IMR-90 (cell line): ENCODE measurements around the gene CDRT4.

Experiments
- BHLHE40 ChIP-seq: fragments of 150-350 bp; IDR thresholded peaks from 2 replicates; pipeline ENCODE4 v1.6.1; 2016; ENCODE audit warnings: mild to moderate bottlenecking, low read depth, low read length
- CEBPB ChIP-seq: IDR thresholded peaks from 2 replicates; pipeline ENCODE4 v1.6.1; 2012; ENCODE audit warnings: low read depth, low read length, improper control_type of control experiment
- CHD1 ChIP-seq: IDR thresholded peaks from 2 replicates; pipeline ENCODE4 v1.6.1; 2012; ENCODE audit warnings: low read depth, low read length, improper control_type of control experiment
- CTCF ChIP-seq: conservative IDR thresholded peaks from 2 replicates; pipeline ENCODE4 v1.5.1; 2012; ENCODE audit warnings: mild to moderate bottlenecking, low read depth, low read length, improper control_type of control experiment
- FOS ChIP-seq: fragments of 150-350 bp; IDR thresholded peaks from 2 replicates; pipeline ENCODE4 v1.6.1; 2016; ENCODE audit warnings: low read depth, low read length
- MAFK ChIP-seq: IDR thresholded peaks from 2 replicates; pipeline ENCODE4 v1.6.1; 2012; ENCODE audit warnings: low read depth, low read length, improper control_type of control experiment
- MAZ ChIP-seq: IDR thresholded peaks from 2 replicates; pipeline ENCODE4 v1.6.1; 2012; ENCODE audit warnings: low read depth, mild to moderate bottlenecking, low read length, improper control_type of control experiment, moderate library complexity, borderline replicate concordance
- MXI1 ChIP-seq: IDR thresholded peaks from 2 replicates; pipeline ENCODE4 v1.6.1; 2012; ENCODE audit warnings: low read depth, mild to moderate bottlenecking, low read length, moderate library complexity, borderline replicate concordance
- POLR2A ChIP-seq: IDR thresholded peaks from 2 replicates; pipeline ENCODE4 v1.6.1; 2012; ENCODE audit warnings: mild to moderate bottlenecking, low read depth, low read length
- RAD21 ChIP-seq: IDR thresholded peaks from 2 replicates; pipeline ENCODE4 v1.6.1; 2012; ENCODE audit warnings: low read length, improper control_type of control experiment
- RFX5 ChIP-seq: IDR thresholded peaks from 2 replicates; pipeline ENCODE4 v1.8.0; 2012; ENCODE audit warnings: low read depth, mild to moderate bottlenecking, low read length, moderate library complexity
- TF ChIP-seq, protein P1 (sequence below): fragments of 150-350 bp; IDR thresholded peaks from 2 replicates; pipeline ENCODE4 v1.6.1; 2016; ENCODE audit warnings: low read depth, mild to moderate bottlenecking, low read length, moderate library complexity, borderline replicate concordance
- TF ChIP-seq, protein P2 (sequence below): fragments of 150-350 bp; IDR thresholded peaks from 2 replicates; pipeline ENCODE4 v1.6.1; 2017; ENCODE audit warnings: mild to moderate bottlenecking, antibody characterized with exemption, low read length, low read depth

GRCh38 chr17:15411384-15412198 lies 55.8 kb downstream of the CDRT4 start:
- TF ChIP-seq CTCF (no peak), CEBPB (no peak), CHD1 (no peak), FOS (no peak), MAZ (no peak), MXI1 (no peak), RAD21 (no peak), POLR2A (no peak), RFX5 (no peak), BHLHE40 (no peak), MAFK (no peak)
- TF ChIP-seq, protein P1, sequence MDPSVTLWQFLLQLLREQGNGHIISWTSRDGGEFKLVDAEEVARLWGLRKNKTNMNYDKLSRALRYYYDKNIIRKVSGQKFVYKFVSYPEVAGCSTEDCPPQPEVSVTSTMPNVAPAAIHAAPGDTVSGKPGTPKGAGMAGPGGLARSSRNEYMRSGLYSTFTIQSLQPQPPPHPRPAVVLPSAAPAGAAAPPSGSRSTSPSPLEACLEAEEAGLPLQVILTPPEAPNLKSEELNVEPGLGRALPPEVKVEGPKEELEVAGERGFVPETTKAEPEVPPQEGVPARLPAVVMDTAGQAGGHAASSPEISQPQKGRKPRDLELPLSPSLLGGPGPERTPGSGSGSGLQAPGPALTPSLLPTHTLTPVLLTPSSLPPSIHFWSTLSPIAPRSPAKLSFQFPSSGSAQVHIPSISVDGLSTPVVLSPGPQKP, result no peak
- TF ChIP-seq, protein P2, sequence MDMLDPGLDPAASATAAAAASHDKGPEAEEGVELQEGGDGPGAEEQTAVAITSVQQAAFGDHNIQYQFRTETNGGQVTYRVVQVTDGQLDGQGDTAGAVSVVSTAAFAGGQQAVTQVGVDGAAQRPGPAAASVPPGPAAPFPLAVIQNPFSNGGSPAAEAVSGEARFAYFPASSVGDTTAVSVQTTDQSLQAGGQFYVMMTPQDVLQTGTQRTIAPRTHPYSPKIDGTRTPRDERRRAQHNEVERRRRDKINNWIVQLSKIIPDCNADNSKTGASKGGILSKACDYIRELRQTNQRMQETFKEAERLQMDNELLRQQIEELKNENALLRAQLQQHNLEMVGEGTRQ, result no peak
